Osteoblast (primary cell): ENCODE results near the gene ARHGAP18. TPM values are rescaled to one million over a fixed set of nuclear protein-coding genes. Genes with fewer than 3 reads are reported as not detected.
A peak's percentile ranks its signal among the peaks of the same experiment; 100 is the strongest.
"Not testable (repeated sequence)": the region's sequence is repeated elsewhere in the genome, so short reads cannot be mapped to it uniquely, and the experiment has no call there.

ENCODE experiments used
- DNase-seq: peaks from one replicate; pipeline ENCODE4 v3.0.0; 2011; ENCODE audit warnings: low spot score, mixed read lengths; ENCODE audit not compliant: insufficient read length; ENCODE audit errors: missing footprints
- H2AFZ ChIP-seq: 2 replicates; pipeline ENCODE4 v1.6.0; 2011; ENCODE audit warnings: mild to moderate bottlenecking, low read length
- H3K27ac ChIP-seq: 2 replicates; pipeline ENCODE4 v1.5.1; 2011; ENCODE audit warnings: mild to moderate bottlenecking, low read depth, low read length, moderate library complexity
- H3K27me3 ChIP-seq: 2 replicates; pipeline ENCODE4 v1.6.0; 2012; ENCODE audit warnings: mild to moderate bottlenecking, control low read depth, inconsistent platforms, low read length, moderate library complexity; ENCODE audit not compliant: insufficient read depth
- H3K36me3 ChIP-seq: 2 replicates; pipeline ENCODE4 v1.5.1; 2011; ENCODE audit warnings: mild to moderate bottlenecking, low read length, control low read depth, moderate library complexity; ENCODE audit not compliant: insufficient read depth
- H3K4me1 ChIP-seq: 2 replicates; pipeline ENCODE4 v1.5.1; 2011; ENCODE audit warnings: mild to moderate bottlenecking, low read length, control low read depth, moderate library complexity; ENCODE audit not compliant: insufficient read depth
- H3K4me2 ChIP-seq: 2 replicates; pipeline ENCODE4 v1.6.0; 2011; ENCODE audit warnings: mild to moderate bottlenecking, low read length; ENCODE audit not compliant: insufficient read depth
- H3K4me3 ChIP-seq: fragments of 200-600 bp; sonication (generic); 3 replicates; pipeline ENCODE4 v1.5.1; 2012; ENCODE audit warnings: mild to moderate bottlenecking, low read length, inconsistent platforms; ENCODE audit not compliant: insufficient read depth
- H3K79me2 ChIP-seq: 2 replicates; pipeline ENCODE4 v1.6.0; 2012; ENCODE audit warnings: mild to moderate bottlenecking, low read length, control low read depth, inconsistent platforms; ENCODE audit not compliant: insufficient read depth
- H3K9me3 ChIP-seq: 2 replicates; pipeline ENCODE4 v1.5.1; 2011; ENCODE audit warnings: low read depth, low read length, control low read depth
- H4K20me1 ChIP-seq: 2 replicates; pipeline ENCODE4 v1.6.0; 2012; ENCODE audit warnings: mild to moderate bottlenecking, low read length, control low read depth; ENCODE audit not compliant: insufficient read depth
- CTCF ChIP-seq: IDR thresholded peaks from 2 replicates; pipeline ENCODE4 v1.5.1; 2011; ENCODE audit warnings: mild to moderate bottlenecking, low read depth, low read length, moderate library complexity; ENCODE audit errors: extremely low read depth
- total RNA-seq: library from RNA; depleted of rRNA; stranded (reverse); fragments of >200 nt; gene quantifications from 2 replicates; pipeline ENCODE4 v1.2.3, GENCODE V29; 2012

Gene ARHGAP18
- total RNA-seq, 1 donor = 21.0 TPM

GRCh38 chr6:129575378-129576118 is 134.4 kb downstream of the ARHGAP18 start:
- TF ChIP-seq CTCF = peak; percentile 84
- Histone ChIP-seq H3K4me2 (peak overlapping the region; percentile 82), H3K27me3 (no peaks in the 10 kb centered on the region), H3K4me3 (peak overlapping the region; percentile 61), H3K36me3 (peaks cover 13% of the 10 kb centered on the region), H3K27ac (peak overlapping the region; percentile 67), H3K9me3 (no peaks in the 10 kb centered on the region), H3K79me2 (no peaks in the 10 kb centered on the region), H2AFZ (peak overlapping the region; percentile 68), H4K20me1 (no peaks in the 10 kb centered on the region), H3K4me1 (peaks cover 10% of the 10 kb centered on the region)
- DNase-seq = peak; percentile 22

GRCh38 chr6:129574605-129575004 is 135.4 kb downstream of the ARHGAP18 start:
- peak overlapping the region; percentile 82 for H3K4me2 ChIP-seq
- not testable (repeated sequence) for H3K4me3 ChIP-seq, H3K9me3 ChIP-seq, H4K20me1 ChIP-seq, H3K27ac ChIP-seq, H3K36me3 ChIP-seq, H2AFZ ChIP-seq, H3K79me2 ChIP-seq, H3K4me1 ChIP-seq, DNase-seq, H3K27me3 ChIP-seq

- not testable (repeated sequence) for H3K36me3 ChIP-seq, DNase-seq, H3K27ac ChIP-seq, H2AFZ ChIP-seq, H3K4me3 ChIP-seq, H3K9me3 ChIP-seq, H3K4me2 ChIP-seq, H3K27me3 ChIP-seq, H4K20me1 ChIP-seq, H3K4me1 ChIP-seq, H3K79me2 ChIP-seq
These were observed 139.0 kb downstream of the ARHGAP18 start for GRCh38 chr6:129570929-129571328.

- Histone ChIP-seq H3K27me3 (no peaks in the 10 kb centered on the region), H3K36me3 (peaks cover 4% of the 10 kb centered on the region), H3K4me2 (no peak overlapping the region), H3K27ac (no peak overlapping the region), H3K4me1 (no peaks in the 10 kb centered on the region), H3K4me3 (no peak overlapping the region), H4K20me1 (no peaks in the 10 kb centered on the region), H3K79me2 (no peaks in the 10 kb centered on the region), H2AFZ (no peak overlapping the region), H3K9me3 (no peaks in the 10 kb centered on the region)
- no peak for TF ChIP-seq CTCF
- DNase-seq = no peak
These were observed 142.0 kb downstream of the ARHGAP18 start for GRCh38 chr6:129568015-129568414.

GRCh38 chr6:129567374-129567773 is 142.6 kb downstream of the ARHGAP18 start:
- H4K20me1 ChIP-seq = no peaks in the 10 kb centered on the region
- H3K27me3 ChIP-seq = no peaks in the 10 kb centered on the region
- H3K79me2 ChIP-seq = no peaks in the 10 kb centered on the region
- peak; percentile 4 for DNase-seq
- no peaks in the 10 kb centered on the region for H3K9me3 ChIP-seq
- TF ChIP-seq CTCF = peak; percentile 52
- H3K4me2 ChIP-seq = no peak overlapping the region
- peaks cover 4% of the 10 kb centered on the region for H3K36me3 ChIP-seq
- H3K27ac ChIP-seq = no peak overlapping the region
- no peak overlapping the region for H3K4me3 ChIP-seq
- H2AFZ ChIP-seq = no peak overlapping the region
- H3K4me1 ChIP-seq = no peaks in the 10 kb centered on the region
